Limb (tissue), 2 donors: ENCODE results near the gene DKKL1.

ENCODE experiments used
- DNase-seq, 2 donors: peaks; one replicate each; pipeline ENCODE4 v3.0.0-alpha.2; 2016; ENCODE audit errors: extremely low spot score in 2 of 2

DKKL1 gene

DNA sequence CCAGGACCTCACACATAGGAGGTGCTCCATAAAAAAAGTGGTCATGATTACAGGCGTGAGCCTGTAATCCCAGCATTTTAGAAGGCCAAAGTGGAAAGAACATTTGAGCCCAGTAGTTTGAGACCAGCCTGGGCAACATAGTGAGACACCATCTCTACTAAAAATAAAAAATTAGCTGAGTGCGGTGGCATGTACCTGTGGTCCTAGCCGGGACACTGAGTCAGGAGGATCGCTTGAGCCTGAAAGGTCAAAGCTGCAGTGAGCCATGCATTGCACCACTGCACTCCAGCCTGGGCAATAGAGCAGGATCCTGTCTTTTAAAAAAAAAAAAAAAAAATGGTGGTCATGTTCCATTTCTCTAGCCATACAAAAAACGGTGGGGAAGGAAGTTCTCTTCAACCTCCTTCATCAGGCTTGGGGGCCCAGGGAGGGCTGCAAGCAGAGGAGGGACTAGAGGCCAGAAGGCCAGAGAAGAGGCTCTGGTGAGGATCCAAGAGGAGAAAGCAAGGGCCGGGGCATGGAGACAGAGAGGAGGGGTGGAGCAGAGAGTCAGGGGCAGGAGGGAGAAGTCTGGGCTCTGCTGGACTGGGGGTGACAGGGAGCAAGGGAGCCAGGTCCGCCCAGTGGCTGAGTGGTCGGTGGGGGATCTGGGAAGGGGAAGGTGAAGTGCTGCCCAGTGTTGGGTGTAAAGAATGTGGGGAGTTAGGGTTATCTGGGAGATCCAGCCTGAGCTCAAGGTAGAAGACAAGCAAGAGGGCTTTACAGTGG lies 33.2 kb downstream of the DKKL1 start:
- no peak for DNase-seq

DNA sequence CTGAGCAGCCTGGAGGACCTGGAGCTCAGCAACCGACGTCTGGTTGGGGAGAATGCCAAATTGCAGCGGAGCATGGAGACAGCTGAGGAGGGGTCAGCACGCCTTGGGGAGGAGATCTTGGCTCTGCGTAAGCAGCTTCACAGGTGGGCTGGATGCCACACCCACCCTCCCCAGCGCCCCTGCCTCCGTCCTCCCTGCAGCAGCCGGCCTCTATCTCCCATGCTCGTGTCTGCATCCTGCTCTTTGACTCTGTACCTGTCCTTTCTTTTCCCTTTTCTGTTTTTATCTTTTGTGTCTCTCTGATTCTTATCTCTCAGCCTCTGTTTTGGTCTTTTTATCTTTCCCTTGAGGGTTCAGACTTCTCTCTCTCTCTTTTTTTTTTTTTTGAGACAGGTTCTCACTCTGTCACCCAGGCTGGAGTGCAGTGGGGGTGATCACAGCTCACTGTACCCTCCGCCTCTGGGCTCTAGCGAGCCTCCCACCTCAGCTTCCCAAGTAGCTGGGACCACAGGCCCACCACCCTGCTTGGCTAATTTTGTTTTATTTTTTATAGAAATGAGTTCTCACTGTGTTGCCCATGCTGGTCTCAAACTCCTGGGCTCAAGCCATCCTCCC lies 34.4 kb downstream of the DKKL1 start:
- DNase-seq = no peak

DNA sequence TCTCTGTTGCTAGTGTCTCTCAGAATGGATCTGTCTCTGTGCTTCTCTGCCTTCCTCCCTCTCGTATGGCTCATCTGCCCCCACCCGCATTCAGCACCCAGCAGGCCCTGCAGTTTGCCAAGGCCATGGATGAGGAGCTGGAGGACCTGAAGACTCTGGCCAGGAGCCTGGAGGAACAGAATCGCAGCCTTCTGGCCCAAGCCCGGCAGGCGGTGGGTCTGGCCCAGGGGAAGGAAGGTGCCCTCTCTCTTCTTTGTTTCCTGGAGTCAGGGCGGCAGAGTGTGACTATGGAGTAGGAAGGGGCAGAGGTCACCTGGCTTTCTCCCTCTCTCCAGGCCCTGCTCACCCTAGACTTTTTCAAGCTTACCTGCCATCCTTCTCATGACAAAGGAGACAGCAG lies 35.3 kb downstream of the DKKL1 start:
- DNase-seq = no peak

DNA sequence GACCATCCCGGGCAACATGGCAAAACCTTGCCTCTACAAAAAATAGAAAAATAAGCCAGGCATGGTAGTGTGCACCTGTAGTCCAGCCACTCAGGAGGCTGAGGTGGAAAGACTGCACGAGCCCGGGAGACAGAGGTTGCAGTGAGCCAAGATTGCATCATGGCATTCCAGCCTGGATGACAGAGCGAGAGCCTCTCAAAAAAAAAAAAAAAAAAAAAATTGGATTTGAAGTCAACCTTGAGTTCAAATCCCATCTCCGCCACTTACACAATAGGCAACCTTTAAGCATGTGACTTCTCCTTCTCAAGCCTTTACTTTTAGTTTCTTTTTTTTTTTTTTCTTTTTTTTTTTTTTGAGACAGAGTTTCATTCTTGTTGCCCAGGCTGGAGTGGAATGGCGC lies 36.4 kb downstream of the DKKL1 start:
- DNase-seq = no peak

DNA sequence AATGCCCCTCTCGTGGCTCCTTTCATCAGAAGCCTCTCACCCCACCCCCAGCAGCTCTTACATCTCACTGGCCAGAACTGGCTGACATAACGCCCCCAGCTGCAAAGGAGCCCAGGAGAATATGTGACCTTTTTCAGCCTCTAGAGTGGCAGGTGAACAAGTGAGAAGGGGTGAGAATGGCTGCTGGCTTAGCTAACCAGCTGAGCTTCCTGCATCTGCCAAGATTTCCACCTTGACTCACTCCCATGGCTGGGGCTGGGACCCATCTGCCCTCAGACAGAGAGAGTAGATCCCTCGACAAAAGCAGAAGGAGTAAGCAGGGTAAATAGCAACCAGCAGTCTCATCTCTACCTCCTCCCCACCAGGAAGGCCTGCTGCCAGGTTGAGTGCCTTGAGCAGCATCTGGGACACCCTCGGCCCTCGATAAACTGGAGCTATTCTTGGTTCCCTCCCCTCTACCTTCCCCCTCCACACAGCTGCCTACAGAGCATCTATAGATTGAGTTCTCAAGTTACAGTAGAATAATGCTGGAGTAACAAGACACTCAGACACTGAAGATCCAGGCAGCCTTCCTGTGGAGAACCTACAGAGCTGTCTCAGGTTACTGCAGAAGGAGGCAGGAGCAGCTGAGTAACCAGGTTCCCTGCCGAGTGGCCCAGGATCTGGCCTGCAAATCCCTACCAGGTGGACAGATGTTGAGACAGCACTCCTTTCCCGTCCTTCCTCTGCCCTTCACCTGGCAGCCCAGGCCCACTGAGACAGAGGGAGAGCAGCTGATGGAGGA lies 39.9 kb downstream of the DKKL1 start:
- DNase-seq = peak in 1 of 2 donors; percentile 61

DNA sequence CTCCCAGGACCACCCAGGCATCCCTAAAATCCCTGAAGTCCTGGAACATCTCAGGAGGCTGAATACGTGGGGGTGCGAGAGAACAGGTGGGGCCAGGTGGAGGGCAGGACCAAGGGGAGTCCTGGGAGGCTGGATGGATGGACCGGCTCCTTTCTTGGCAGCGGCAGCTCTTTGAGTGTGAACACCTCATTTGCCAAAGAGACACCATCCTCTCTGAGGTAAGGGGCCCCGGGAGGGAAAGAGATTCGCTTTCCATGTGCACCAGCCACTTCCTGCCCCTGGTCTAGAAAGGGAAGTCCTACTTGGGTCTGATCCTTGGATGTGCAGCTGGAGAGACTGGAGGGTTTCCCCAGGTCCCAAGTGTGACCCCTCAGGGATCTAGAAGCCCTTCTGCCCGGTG lies 43.4 kb downstream of the DKKL1 start:
- DNase-seq = no peak

DNA sequence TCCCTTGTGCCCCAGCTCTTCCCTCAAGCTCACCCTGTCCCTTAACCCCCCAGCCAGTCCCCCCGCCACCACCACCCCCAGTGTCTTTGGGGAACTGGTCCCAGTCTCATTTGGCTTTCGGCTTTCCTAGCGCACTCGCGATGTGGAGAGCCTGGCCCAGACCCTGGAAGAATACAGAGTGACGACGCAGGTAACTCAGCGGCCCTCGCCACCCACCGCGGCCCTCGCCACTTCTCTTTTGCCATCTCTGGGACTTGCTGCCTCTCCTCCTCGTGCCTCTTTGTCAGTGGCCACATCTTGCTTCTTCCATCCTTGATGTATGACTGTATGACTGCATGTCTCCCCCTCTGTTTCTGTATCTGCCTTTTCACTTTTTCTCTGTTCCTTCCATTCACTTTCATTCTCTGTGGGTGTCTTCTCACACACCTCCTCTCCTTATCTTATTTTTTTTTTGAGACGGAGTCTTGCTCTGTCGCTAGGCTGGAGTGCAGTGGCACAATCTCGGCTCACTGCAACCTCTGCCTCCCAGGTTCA lies 43.9 kb downstream of the DKKL1 start:
- DNase-seq = no peak

DNA sequence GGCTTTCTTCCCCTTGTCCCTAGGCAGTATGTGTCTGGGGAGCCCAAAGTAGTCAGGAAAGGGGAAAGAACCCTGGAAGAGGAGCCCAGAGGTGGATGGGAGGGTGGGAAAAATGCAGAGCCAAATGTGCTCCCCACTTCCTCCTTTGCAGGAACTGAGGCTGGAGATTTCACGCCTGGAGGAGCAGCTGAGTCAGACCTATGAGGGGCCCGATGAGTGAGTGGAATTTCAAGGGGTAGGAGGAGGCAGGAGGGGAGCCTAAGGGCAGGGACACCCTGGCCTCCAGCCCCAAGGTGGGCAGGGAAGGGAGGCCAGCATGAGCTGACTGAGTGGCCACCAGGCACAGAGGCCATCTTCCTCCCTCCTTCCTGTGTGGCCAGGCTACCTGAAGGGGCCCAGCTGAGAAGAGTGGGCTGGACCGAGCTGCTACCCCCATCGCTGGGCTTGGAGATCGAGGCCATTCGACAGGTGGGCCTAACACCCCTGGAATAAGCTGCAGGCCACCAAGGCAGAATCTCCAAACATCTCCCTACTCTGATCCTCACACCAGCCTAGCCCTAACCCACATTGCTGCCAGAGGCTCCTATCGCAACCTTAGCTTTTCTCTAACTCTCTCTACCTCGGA lies 45.3 kb downstream of the DKKL1 start:
- no peak for DNase-seq

DNA sequence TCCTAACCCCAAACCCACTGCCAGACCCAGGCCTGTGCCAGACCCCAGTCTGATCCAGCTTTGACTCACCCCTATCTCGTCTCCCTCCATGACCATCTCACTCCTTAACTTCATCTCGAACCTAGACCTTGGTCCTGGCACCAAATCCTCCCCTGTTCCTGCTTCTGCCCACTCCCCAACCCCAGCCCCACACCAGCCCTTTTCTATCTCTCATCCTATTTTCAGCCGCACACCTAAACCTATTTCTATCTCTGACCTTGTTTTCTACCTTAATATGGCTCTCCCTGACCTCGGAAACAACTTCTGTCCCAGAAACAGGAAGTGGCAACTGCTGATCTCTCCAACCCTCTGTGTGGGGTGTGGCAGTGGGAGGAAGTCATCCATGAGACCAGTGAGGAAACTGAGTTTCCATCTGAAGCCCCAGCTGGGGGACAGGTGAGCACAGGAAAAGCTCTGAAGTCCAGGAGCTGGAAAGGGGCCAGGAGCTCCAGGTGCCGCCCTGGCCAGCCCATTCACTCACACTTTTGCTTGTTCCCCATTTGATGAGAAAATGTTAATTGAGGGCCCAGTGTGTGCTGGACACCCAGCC lies 45.9 kb downstream of the DKKL1 start:
- no peak for DNase-seq

DNA sequence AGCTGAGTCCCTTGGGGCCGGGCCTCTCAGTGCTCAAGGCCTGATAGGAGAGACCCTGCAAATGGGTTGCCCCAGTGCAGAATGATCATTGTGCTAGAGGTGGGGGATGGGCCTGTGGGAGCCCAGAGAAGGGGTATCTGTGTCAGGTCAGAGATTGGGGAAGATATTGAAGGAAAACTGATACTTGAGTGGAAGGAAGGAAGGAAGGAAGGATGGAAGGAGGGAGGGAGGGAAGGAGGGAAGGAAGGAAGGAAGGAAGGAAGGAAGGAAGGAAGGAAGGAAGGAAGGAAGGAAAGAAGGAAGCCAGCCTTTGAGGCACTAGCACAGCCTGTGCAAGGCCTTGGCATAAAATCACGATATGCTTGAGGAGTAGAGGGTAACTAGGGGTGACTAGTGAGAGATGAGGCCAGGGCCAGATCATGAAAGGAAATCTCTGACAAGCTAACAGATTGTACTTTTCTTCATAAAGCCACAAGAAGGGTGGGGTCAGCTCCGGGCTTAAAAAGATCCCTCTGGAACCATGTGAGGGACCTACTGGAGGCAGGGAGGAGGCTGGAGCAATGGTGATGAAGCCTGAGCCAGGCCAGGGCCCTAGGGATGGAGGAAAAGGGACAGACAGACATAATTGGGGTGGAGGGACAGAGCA lies 48.1 kb downstream of the DKKL1 start:
- DNase-seq = no peak

DNA sequence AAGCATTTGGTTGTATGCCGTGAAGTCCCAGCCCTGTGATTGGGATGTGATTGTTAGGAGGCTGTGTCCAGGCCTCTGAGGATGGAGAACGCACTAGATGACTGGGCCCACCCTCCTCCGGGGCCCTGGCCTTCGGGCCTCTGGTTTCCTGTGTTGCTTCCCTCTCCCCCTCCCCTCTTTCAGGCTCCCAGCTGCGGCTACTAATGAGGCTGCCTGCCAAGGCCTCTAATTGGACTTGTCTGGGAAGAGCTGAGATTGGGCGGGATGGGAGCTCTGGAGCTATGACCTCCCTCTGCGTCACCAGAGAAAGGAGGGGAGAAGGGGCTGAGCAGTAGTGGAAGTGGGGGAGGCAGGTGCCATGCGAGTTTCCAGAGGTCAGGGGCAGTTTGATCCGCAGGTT lies 49.7 kb downstream of the DKKL1 start:
- DNase-seq = no peak

DNA sequence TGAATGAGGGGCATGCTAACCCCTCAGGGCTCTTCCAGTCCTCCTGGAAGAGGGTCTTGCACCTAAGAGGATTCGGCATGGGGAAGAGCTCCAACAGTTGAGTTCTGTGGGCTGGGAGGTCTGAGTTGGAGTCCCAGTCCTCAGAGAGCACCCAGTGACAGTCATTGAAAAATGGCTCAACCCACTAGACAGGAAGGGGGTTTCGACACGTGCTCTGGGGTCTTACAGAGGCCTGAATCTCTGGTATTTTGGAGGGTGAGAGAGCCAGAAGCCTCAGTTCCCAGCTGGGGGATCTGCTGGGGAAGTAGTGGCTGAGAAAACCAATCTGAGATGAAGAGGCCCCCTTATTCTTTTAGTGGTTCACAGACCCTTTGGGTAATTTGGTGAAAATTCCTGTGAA lies 50.6 kb downstream of the DKKL1 start:
- no peak for DNase-seq

DNA sequence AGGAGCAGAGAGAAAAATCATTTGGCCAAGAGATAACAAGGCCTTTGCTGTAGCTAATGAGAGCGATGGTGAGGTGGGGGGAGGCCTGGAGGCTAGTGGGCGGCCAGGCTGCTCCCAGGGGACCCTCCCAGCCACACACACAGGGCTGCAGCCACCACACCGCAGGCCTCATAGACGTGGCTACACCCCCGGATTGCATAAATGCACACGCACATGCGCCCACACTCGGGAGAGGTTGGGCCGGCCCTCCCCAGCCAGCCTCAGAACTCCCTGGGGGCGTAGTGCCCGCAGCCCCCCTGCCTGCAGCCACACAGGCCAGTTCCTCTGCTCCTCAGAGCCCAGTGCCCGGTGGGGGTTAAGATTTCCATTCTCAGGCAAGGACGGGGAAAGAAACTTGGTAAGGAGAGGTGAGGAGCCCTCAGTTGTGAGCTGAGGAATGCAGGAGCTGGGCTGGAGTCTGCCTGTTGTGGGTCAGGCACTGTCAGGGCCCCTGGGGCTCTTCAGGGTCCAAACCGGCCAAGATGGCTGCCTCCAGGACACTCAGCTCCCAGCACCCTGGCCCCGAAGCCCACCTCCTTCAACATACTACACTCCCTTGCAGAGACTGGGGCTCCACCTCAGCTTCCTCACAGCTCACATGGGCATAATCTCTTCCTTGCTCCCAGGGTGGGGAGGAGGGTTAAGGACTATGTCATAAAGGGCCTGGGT lies 51.6 kb downstream of the DKKL1 start:
- no peak for DNase-seq

DNA sequence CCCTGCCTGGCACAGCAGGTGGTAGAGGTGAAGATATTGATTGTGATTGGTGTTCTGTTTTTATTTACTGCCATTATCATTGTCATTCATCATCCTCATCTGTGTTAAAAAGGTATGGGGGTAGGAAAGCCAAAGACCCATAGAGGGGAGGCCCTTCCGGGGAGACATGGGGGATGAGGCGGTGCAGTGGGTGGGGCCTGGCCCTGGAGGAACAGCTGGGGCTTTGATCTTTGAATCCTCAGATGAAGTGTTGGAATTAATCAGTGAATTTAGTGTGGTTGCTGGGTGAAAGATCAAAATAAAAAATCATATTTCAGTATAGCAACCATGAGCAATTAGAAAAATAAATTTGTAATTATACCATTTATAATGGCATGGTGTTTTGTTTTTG lies 52.1 kb downstream of the DKKL1 start:
- no peak for DNase-seq

DNA sequence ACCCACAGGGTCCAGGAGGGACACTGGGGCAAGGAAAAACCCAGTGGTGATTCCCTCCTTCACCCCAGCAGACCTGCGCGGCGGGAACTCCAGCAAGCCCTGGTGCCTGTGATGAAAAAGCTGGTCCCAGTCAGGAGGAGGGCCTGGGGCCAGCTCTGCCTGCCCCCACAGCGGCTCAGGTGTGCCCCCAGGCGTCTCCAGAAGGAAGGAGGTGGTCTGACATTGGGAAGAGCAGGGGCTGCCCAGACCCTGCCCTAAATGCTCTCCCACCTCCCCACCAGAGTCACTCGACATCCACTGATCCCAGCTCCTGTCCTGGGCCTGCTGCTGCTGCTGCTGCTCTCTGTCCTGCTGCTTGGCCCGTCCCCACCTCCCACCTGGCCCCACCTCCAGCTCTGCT lies 53.4 kb downstream of the DKKL1 start:
- no peak for DNase-seq

DNA sequence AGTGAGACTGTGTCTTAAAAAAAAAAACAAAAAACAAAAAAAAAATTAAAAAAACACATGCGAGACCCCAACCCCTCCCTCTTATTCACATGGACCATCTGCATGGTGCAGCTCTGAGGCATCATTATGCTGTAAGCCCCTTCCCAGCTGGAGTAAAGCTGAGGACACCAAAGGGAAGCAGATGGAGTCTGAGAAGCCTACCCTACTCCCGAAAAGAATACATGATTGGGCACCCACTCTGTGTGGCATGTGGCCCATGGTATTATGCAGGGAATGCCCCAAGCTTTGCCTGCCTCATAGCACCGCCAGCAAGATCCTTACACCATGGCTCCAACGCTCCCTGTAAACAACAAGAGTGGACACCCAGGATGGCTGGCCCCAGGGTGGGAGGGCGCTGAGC lies 54.8 kb downstream of the DKKL1 start:
- DNase-seq = no peak

DNA sequence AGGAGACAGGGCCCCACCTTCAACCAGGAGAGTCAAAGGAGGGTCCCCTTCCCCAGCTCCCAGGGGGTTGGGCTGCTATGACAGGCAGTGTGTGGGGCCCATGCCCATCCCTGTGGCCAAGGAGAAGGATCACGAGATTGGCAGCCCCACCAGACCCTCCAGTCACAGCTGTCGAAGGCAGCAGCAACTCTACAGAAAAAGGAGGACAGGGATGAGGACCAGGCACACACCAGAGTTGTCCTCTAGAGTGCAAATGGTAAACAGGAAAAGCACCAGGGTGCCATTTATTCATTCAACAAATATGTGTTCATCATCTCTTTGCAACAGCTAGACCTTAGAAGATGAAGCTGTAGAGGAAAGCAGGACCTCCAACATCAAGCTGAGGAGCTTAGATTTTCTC lies 55.5 kb downstream of the DKKL1 start:
- no peak for DNase-seq

DNA sequence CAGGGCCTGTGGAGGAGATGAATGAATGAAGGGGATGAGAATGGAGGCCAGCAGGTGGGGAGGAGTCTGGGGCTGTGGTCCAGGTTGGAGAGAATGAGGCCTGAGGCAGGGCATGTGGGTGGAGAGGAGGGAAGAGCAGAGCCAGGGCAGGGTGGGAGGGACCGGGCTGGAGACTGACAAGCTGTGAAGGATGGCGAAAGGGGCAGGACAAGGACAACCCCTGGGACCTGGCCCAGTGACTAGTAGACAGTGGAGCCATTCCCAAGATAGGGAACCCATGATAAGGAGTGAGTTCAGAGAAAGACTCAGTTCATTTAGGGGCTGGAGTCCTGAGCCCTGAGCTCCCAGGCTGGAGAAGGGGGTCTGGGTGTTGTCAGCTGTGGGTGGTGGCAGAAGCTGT lies 56.5 kb downstream of the DKKL1 start:
- no peak for DNase-seq

DNA sequence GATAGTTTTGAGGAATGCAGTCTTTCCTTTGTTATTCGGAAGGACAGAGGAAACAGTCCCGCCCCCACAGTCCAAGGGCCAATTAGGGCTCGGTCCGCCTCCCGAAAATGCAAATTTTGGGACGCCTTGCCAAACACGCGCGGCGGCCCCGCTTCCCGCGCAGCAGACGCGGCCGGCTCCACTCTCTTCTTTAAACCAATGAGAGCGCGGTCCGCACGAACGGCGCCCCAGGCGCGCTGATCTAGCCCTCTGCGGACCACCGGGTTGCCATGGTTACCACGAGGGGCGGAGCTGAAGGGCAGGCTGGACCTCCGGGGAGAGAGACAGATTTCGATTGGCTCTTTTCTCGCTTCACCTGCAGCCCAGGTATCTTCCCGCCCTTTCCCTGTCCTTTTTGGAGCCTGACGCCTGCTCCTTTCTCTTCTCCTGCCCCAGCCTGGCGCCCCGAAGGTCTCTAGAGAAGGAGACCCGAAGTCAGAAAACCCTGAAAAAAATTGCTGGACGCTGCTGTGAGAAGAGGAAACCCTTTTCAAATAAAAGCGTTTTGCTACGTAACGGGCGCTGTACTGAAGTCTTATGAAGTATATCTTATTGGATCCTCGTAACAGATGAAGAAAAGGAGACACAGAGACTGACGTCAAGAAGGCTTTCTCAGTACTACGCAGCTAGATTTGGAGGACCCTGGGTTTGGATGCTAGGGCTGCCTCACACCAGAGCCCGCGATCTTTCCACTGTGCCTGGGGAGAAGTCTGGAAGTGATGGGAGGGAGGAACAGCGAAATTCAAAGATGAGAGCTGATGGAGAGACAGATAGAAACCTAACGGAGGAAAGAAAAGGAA lies 57.6 kb downstream of the DKKL1 start:
- DNase-seq = peak; percentile 51 to 79

DNA sequence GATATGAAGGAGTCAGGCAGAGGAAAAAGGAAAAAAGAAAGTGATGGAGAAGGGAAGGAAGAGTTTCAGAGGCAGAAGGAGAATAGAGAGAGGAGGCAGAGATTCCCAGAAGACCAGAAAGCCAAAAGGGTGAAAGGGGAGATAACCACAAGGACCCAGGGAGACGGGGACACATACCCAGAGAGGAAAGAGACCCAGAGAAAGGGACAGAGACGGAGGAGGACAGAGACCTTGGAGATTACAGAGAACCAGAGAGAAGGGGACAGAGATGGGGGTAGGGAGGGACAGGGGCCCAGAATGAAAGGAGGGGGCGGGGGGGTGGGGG lies 58.2 kb downstream of the DKKL1 start:
- no peak for DNase-seq
